NCI-H128 (cell line): ENCODE data around the gene GRIK4.

ENCODE experiments used
- DNase-seq: peaks from one replicate; lab custom pipeline; 2025; ENCODE audit not compliant: unreplicated experiment; lab: John Stamatoyannopoulos, UW

Gene GRIK4

DNA sequence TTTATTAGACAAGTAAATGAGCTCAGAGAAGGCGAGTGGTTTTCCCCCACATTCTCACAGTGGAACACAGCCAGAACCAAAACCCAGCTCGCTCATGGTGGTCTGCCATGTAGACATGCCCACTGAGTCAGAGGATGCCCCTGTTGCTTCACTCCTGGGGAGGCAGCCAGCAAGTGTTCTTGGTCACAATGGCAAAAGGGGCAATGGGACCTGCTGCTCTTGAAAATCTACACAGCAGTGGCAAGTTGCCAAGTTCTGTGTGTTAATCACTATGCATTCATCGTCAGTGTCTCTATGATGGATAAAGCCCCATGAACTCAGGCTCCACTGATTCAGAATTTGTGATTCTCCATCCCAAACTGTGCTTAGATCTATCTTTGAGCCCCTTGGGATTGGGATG, 447.6 kb downstream of the GRIK4 start:
- no peak for DNase-seq

GRCh38 chr11:120964857-120965256, 453.3 kb downstream of the GRIK4 start:
- DNase-seq = no peak

DNA sequence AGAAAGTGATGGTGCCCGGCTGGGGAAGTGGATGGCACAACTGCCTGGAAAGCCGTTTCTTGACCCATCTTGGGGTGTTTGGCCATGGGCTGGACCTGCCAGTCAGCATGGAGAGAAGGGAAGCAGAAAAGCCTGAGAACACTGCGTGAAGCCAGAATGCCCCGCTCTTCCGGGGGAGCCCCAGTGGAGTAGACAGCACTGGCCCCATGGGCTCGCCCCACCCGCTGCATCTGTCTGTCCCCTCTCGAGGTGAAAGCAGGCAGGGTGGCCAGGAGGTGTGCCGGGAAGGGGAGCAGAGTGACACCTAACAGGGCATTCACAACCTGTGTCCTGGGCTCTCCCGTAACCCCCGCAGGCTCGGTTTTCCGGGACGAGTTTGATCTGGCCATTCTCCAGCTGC, 455.3 kb downstream of the GRIK4 start:
- DNase-seq = no peak

GRCh38 chr11:120969993-120970392, 458.4 kb downstream of the GRIK4 start:
- no peak for DNase-seq

DNA sequence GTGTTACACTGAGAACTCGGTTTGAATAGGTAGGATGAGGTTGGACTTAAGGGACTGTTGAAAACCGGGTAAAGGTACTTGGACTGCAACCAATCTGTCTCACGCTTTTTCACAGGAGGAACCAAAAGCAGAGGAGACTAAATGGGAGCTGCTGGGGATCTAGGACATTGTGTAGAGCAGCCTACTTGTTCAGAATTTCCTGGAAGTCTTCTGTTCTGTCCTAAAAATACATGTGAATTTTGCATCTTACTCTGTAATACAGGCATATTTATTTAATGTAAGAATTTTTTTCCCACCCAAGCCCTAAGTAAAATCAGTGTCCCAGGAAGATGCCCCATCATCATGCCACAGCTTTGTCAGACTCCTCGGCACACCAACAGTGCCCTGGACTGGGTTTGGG, 460.3 kb downstream of the GRIK4 start:
- no peak for DNase-seq

GRCh38 chr11:120972621-120973020, 461.1 kb downstream of the GRIK4 start:
- DNase-seq = no peak

- no peak for DNase-seq
Measured at GRCh38 chr11:120973501-120973900, 462.0 kb downstream of the GRIK4 start.

DNA sequence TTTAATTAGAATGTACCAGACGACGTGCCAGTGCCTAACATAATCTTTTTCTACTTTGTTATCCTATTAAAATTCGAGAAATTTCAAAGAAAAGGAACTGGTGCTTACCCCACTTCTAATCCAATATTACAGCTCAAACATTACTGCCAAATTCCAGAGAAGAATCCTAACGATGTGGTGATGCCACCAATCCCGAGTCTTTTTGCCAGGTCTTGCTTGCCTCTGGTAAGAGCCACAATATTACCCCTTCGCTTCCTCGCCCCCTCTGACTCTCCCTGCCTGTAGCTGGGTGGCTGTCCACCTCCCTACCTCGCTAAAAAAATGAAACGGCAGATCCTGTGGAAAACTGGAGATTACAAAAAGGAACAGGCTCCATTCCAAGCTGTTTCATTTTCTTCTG, 462.9 kb downstream of the GRIK4 start:
- no peak for DNase-seq

GRCh38 chr11:120974965-120975364, 463.4 kb downstream of the GRIK4 start:
- no peak for DNase-seq

DNA sequence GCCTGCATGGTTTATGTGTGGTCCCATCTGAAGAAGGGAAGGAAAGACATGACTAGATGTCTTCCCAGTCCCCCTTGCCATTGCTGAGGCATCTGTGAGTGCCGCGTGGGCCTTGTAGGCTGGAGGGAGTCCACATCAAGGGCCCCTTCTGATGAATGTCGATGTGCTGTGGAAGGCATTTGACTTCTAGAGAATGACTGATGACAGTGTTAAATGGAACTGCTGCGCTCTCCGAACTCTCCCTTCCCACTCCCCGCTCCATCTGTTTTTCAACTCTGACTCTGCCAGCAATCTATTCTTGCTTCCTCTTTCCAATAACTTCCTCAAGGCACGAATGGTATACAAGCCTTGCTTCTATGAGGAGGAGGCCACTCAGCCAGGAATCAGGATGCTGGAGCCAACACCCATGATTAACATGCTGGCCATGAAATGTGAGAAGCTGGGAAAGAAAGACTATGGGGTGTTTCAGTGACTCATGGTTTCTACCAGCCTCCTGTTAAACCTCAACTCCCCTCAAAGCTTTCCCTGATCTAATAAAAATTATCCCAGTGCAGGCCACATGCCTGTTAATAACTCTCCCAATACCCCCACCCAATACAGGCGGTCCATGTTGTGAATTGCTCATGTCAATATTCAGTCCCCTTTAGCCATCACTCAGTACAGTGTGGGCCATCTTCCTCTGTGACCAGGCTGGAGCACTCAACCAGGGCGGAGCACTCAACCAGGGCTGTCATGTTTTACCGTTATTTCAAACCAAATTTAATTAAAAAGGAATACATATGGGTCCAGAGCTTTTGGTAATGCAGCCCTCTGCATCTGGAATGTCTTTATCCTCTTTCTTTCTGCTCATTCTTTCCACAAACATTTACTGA, 466.0 kb downstream of the GRIK4 start:
- DNase-seq = no peak

- DNase-seq = no peak
Measured at GRCh38 chr11:120978701-120979100, 467.2 kb downstream of the GRIK4 start.

- no peak for DNase-seq
Measured at GRCh38 chr11:120985718-120986569, 474.4 kb downstream of the GRIK4 start.

GRCh38 chr11:120988603-120989002, 477.1 kb downstream of the GRIK4 start:
- no peak for DNase-seq

GRCh38 chr11:120991830-120992686, 480.5 kb downstream of the GRIK4 start:
- DNase-seq = no peak

- DNase-seq = no peak
Measured at GRCh38 chr11:120994091-120994859, 482.7 kb downstream of the GRIK4 start.

GRCh38 chr11:120995184-120995583, 483.6 kb downstream of the GRIK4 start:
- DNase-seq = no peak

- no peak for DNase-seq
Measured at GRCh38 chr11:120996973-120997372, 485.4 kb downstream of the GRIK4 start.

GRCh38 chr11:120998581-120998980, 487.0 kb downstream of the GRIK4 start:
- no peak for DNase-seq

- DNase-seq = no peak
Measured at GRCh38 chr11:121004206-121004840, 492.8 kb downstream of the GRIK4 start.

- DNase-seq = no peak
Measured at GRCh38 chr11:121006922-121007321, 495.4 kb downstream of the GRIK4 start.
